Chondrocyte (in vitro differentiated cells): Measurements from ENCODE around the gene IL1A. TPM values are rescaled to one million over a fixed set of nuclear protein-coding genes. Genes with fewer than 3 reads are reported as not detected.

Experiments
- DNase-seq: peaks from one replicate; pipeline ENCODE4 v3.0.0; 2021; ENCODE audit warnings: mixed read lengths, low spot score
- H3K27ac Mint-ChIP-seq: one replicate; pipeline ENCODE4 v1.8.0; 2021; ENCODE audit warnings: mild to moderate bottlenecking, moderate library complexity, mixed read lengths; ENCODE audit not compliant: unreplicated experiment
- H3K27me3 Mint-ChIP-seq: 2 replicates; pipeline ENCODE4 v1.8.0; 2021; ENCODE audit warnings: low read depth, mixed read lengths
- H3K36me3 Mint-ChIP-seq: 2 replicates; pipeline ENCODE4 v1.8.0; 2021; ENCODE audit warnings: low read depth, mixed read lengths
- H3K4me1 Mint-ChIP-seq: 2 replicates; pipeline ENCODE4 v1.8.0; 2021; ENCODE audit warnings: low read depth, mild to moderate bottlenecking, mixed read lengths
- H3K4me3 Mint-ChIP-seq: one replicate; pipeline ENCODE4 v1.8.0; 2021; ENCODE audit warnings: mild to moderate bottlenecking, moderate library complexity, mixed read lengths; ENCODE audit not compliant: unreplicated experiment
- H3K9me3 Mint-ChIP-seq: 2 replicates; pipeline ENCODE4 v1.8.0; 2021; ENCODE audit warnings: low read depth, mixed read lengths
- total RNA-seq: library from RNA; stranded (reverse); gene quantifications from 3 replicates; pipeline ENCODE4 v1.2.1, GENCODE V29; 2021
- TF ChIP-seq, protein P1 (sequence below): fragments of 200-600 bp; sonication (generic); IDR thresholded peaks from 2 replicates; pipeline ENCODE4 v1.5.0; 2021; ENCODE audit warnings: antibody characterized with exemption, mild to moderate bottlenecking, moderate library complexity

IL1A gene
- total RNA-seq, 1 donor from 2014 or later = not detected

DNA sequence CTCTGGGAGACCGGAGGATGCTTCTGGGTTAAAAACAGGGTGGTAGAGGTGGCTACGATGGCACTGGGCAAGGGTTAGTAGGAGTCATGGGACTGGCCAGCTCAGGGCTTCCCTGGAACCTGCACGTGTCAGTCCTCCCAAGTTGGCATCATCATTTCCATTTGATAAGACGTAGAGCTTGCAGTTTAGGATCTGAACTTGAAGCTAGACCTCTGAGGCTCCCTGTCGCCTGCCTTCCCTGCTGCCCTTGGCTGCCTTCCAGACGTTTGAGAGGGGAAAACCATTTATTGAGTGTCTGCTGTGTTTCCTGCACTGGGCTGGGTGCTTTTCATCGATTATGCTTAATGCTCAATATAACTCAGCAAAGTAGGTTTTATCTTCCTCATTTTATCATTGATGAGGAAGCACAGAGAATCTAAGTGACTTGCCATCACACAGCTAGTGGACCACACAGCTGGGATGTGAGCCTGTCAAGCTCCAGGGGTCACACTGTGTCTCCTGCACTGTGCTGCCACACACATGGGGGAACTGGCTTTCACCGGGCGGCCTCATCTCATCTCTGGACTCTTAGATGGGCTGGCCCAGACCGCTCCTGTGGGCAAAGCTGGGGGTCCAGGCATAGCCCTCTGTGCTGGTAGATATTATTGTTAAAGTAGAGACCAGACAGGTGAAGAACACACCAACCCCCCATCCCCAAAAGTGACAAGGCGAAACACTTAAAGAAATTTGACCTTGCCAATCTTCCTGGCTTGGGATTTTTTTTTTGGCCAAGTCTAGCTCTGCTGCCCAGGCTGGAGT, 55.7 kb downstream of the IL1A start:
- TF ChIP-seq, protein P1, sequence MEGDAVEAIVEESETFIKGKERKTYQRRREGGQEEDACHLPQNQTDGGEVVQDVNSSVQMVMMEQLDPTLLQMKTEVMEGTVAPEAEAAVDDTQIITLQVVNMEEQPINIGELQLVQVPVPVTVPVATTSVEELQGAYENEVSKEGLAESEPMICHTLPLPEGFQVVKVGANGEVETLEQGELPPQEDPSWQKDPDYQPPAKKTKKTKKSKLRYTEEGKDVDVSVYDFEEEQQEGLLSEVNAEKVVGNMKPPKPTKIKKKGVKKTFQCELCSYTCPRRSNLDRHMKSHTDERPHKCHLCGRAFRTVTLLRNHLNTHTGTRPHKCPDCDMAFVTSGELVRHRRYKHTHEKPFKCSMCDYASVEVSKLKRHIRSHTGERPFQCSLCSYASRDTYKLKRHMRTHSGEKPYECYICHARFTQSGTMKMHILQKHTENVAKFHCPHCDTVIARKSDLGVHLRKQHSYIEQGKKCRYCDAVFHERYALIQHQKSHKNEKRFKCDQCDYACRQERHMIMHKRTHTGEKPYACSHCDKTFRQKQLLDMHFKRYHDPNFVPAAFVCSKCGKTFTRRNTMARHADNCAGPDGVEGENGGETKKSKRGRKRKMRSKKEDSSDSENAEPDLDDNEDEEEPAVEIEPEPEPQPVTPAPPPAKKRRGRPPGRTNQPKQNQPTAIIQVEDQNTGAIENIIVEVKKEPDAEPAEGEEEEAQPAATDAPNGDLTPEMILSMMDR = no peak
- Mint-ChIP-seq H3K4me1 (peaks cover 17% of the 10 kb centered on the region), H3K36me3 (no peaks in the 10 kb centered on the region), H3K4me3 (no peak overlapping the region), H3K27ac (no peak overlapping the region), H3K27me3 (no peaks in the 10 kb centered on the region), H3K9me3 (no peaks in the 10 kb centered on the region)
- DNase-seq = no peak

DNA sequence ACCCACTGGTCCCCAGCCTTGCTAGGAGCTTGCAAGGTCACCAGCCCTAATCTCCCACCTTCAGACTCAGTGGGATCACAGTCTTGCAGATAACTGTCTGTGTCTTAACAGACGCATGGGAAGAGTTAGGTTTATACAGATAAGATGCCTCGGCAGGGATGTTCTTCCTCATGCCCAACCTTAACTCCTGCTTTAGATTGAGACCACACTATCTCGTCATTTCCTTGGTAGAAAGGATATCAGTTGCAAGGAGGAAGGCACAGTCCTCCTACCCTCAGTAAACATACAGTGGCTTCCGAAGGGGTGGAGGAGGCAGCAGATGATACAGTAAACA, 56.3 kb downstream of the IL1A start:
- no peak for DNase-seq
- TF ChIP-seq, protein P1 = no peak
- no peak overlapping the region for H3K4me3 Mint-ChIP-seq
- no peaks in the 10 kb centered on the region for H3K36me3 Mint-ChIP-seq
- peaks cover 17% of the 10 kb centered on the region for H3K4me1 Mint-ChIP-seq
- no peak overlapping the region for H3K27ac Mint-ChIP-seq
- no peaks in the 10 kb centered on the region for H3K9me3 Mint-ChIP-seq
- no peaks in the 10 kb centered on the region for H3K27me3 Mint-ChIP-seq

DNA sequence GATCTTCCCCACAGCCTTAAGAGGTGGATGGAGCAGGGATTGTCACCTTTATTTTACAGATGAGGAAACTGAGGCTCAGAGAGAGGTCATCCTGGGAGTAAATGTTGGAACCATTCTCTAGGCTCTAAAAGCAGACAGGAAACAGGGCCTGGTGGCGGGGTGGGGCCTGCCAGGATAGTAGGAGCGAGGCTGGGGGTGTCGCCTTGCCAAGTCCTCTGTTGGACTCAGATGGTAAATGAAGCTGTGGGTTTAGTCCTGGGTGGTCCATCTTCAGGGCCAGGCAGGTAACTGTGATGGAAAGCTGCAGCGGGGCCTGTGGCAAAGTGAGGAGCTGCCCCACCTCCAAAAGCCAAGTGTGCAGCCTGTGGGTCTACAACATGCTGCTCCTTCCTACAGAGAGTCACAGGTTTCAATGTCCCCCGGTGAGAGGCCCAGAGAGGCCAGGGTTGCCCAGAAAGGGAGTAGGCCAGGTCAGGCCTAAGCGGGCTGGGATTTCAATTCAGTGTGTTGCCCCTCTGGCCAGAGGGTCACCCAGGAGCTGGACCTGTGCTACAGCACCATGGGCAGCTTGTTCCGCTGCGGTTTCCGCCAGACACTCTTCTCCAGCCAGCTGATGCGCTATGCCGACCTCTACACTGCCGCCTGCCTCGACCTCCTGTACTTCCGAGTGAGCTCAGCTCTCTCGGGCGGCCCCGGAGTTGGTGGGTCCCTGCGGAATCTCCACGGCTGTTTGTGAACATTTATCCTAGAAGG, 56.8 kb downstream of the IL1A start:
- no peak for DNase-seq
- peaks cover 17% of the 10 kb centered on the region for H3K4me1 Mint-ChIP-seq
- no peaks in the 10 kb centered on the region for H3K27me3 Mint-ChIP-seq
- no peak overlapping the region for H3K27ac Mint-ChIP-seq
- TF ChIP-seq, protein P1 = no peak
- no peaks in the 10 kb centered on the region for H3K36me3 Mint-ChIP-seq
- no peak overlapping the region for H3K4me3 Mint-ChIP-seq
- no peaks in the 10 kb centered on the region for H3K9me3 Mint-ChIP-seq

DNA sequence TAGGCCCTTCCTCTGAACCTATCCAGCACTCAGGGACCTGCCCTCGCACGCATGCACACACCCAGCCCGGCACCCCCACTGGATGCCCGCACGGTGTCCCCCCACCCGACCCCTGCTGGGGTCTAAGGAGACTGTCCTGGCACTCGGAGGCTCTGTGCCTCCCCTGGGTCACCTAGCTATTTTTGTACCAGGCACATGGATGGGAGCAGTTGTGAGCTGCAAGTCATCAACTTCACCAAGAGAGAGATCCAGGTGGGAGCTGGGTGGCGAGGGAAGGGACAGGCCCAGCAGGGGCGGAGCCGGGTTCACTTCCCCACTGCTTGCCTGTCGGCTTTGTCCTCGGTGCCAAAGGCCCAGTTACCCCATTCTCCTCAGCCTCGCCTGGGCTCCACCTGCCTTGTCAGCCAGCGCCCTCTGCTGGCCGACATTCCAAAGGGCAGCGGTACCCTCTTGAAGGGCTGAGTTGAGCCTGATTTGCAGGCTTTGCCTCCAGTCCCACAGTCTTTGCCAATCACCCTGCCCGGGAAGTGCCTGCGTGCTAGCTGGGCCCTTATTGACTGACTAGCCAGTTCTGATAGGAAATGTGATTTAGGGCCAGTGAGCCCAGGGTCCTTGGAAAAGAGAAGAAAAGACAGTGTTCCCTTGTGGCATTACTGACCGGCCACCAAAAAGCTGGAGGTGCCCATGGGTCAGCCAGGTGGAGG, 57.7 kb downstream of the IL1A start:
- DNase-seq = no peak
- Mint-ChIP-seq H3K36me3 (no peaks in the 10 kb centered on the region), H3K4me3 (no peak overlapping the region), H3K27ac (no peak overlapping the region), H3K27me3 (no peaks in the 10 kb centered on the region), H3K9me3 (no peaks in the 10 kb centered on the region), H3K4me1 (peaks cover 17% of the 10 kb centered on the region)
- TF ChIP-seq, protein P1 = peak; percentile 99
